ENCODE measurements around the gene ATP11A.

ATP11A gene

GRCh38 chr13:112911883-112912282 is 222.0 kb downstream of the ATP11A start:
- Histone ChIP-seq H3K4me2 (no peak overlapping the region), H4K20me1 (ENCODE audit: insufficient read depth) (no peaks in the 10 kb centered on the region), H3K4me3 (IDR thresholded peaks at IDR 0.05; ENCODE audit: insufficient read depth, low read depth, low read length) (no peak overlapping the region), H3K4me1 (ENCODE audit: low read depth, poor library complexity, severe bottlenecking) (no peaks in the 10 kb centered on the region), H2AFZ (ENCODE audit: low read depth) (no peak overlapping the region), H3K79me2 (ENCODE audit: insufficient read depth, low read depth) (no peaks in the 10 kb centered on the region), H3K27ac (no peak overlapping the region), H3K27me3 (ENCODE audit: insufficient read depth, low read depth) (no peaks in the 10 kb centered on the region), H3K36me3 (ENCODE audit: insufficient read depth) (no peaks in the 10 kb centered on the region), H3K9ac (no peak overlapping the region)
- TF ChIP-seq CTCF (conservative IDR thresholded peaks at IDR 0.05; ENCODE audit: low read depth, low read length), result no peak

- no peaks in the 10 kb centered on the region for H3K27me3 ChIP-seq (ENCODE audit: insufficient read depth, low read depth)
- no peaks in the 10 kb centered on the region for H4K20me1 ChIP-seq (ENCODE audit: insufficient read depth)
- H3K9ac ChIP-seq, result no peak overlapping the region
- no peaks in the 10 kb centered on the region for H3K36me3 ChIP-seq (ENCODE audit: insufficient read depth)
- TF ChIP-seq CTCF (conservative IDR thresholded peaks at IDR 0.05; ENCODE audit: low read depth, low read length), result no peak
- H3K4me2 ChIP-seq, result no peak overlapping the region
- no peak overlapping the region for H3K4me3 ChIP-seq (IDR thresholded peaks at IDR 0.05; ENCODE audit: insufficient read depth, low read depth, low read length)
- no peak overlapping the region for H3K27ac ChIP-seq
- H2AFZ ChIP-seq (ENCODE audit: low read depth), result no peak overlapping the region
- H3K4me1 ChIP-seq (ENCODE audit: low read depth, poor library complexity, severe bottlenecking), result no peaks in the 10 kb centered on the region
- no peaks in the 10 kb centered on the region for H3K79me2 ChIP-seq (ENCODE audit: insufficient read depth, low read depth)
Measured at GRCh38 chr13:112912726-112913440, 223.0 kb downstream of the ATP11A start.

- Histone ChIP-seq H2AFZ (ENCODE audit: low read depth) (no peak overlapping the region), H3K79me2 (ENCODE audit: insufficient read depth, low read depth) (no peaks in the 10 kb centered on the region), H3K4me1 (ENCODE audit: low read depth, poor library complexity, severe bottlenecking) (no peaks in the 10 kb centered on the region), H3K36me3 (ENCODE audit: insufficient read depth) (no peaks in the 10 kb centered on the region), H4K20me1 (ENCODE audit: insufficient read depth) (no peaks in the 10 kb centered on the region), H3K27me3 (ENCODE audit: insufficient read depth, low read depth) (no peaks in the 10 kb centered on the region), H3K9ac (no peak overlapping the region), H3K4me2 (no peak overlapping the region), H3K4me3 (IDR thresholded peaks at IDR 0.05; ENCODE audit: insufficient read depth, low read depth, low read length) (no peak overlapping the region), H3K27ac (no peak overlapping the region)
- no peak for TF ChIP-seq CTCF (conservative IDR thresholded peaks at IDR 0.05; ENCODE audit: low read depth, low read length)
Measured at GRCh38 chr13:112916296-112916695, 226.5 kb downstream of the ATP11A start.

GRCh38 chr13:112917056-112917664 is 227.3 kb downstream of the ATP11A start:
- Histone ChIP-seq H3K79me2 (ENCODE audit: insufficient read depth, low read depth) (no peaks in the 10 kb centered on the region), H3K4me3 (IDR thresholded peaks at IDR 0.05; ENCODE audit: insufficient read depth, low read depth, low read length) (no peak overlapping the region), H3K9ac (no peak overlapping the region), H3K36me3 (ENCODE audit: insufficient read depth) (no peaks in the 10 kb centered on the region), H2AFZ (ENCODE audit: low read depth) (no peak overlapping the region), H4K20me1 (ENCODE audit: insufficient read depth) (no peaks in the 10 kb centered on the region), H3K27me3 (ENCODE audit: insufficient read depth, low read depth) (no peaks in the 10 kb centered on the region), H3K4me2 (no peak overlapping the region), H3K27ac (no peak overlapping the region), H3K4me1 (ENCODE audit: low read depth, poor library complexity, severe bottlenecking) (no peaks in the 10 kb centered on the region)
- TF ChIP-seq CTCF (conservative IDR thresholded peaks at IDR 0.05; ENCODE audit: low read depth, low read length), result no peak
